ENCODE results near the gene NUDT14. TPM values are rescaled to one million over a fixed set of nuclear protein-coding genes. Genes with fewer than 3 reads are reported as not detected.

The NUDT14 gene
- polyA plus RNA-seq, 1 experiment: 10.9 TPM

DNA sequence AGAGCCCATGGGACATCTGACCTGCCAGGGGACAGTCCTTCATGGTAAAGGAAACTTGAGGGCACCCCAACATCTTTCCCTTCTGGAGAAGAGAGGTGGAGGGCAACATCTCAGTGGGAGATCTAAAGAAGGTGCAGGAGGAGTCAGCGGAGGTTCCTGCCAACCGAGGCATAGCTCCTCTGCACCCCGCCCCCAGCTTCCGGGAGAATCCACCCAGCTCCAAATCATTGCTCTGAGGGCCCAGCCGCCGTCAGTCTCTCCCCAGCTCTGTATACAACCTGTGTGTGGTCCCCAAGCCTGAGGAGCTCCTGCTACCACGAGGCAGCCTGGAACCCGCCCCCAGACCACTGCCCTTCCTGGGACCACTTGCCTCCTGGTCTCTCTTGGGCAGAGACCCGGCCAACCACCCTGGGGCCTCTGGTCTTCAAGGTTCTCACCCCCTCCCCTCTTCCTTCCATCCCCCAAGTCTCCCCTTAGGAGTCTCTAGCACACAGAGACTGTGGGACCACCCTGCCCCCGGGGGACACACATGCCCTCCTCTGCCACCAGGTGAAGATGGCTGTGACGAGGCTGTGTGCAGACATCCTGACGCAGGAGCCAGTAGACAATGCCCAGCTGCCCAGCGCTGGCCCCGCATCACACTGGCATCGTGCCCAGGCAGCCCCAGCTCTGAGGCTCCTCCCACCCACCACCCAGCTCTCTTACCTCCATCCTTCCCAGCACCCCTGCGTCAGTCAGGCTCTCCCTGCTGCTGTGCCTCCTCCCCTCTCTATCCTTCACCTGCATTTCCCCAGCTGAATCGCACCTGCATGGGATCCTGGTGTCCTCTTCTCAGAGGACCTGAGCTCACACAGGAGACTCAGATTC, 13.0 kb upstream of the NUDT14 start:
- Histone ChIP-seq H3K36me3 (ENCODE audit: control insufficient read depth, insufficient read depth, low read length) (no peaks in the 10 kb centered on the region), H3K4me3 (ENCODE audit: low read depth, low read length) (no peak overlapping the region), H3K27me3 (ENCODE audit: control insufficient read depth, insufficient read depth, low read length) (peaks cover 4% of the 10 kb centered on the region)
- ChIA-PET POLR2A (interaction anchor here (0.5 kb wide), 1 partner anchor 107 kb away, joined by 3 read pairs; no protein-coding TSS in a partner anchor), CTCF (interaction anchor here (0.9 to 2.4 kb wide), 2 partner anchors 9 to 10 kb away, joined by 4 to 9 read pairs; no protein-coding TSS in a partner anchor)
- no peak for DNase-seq (ENCODE audit: low read depth)
- TF ChIP-seq, protein P1, sequence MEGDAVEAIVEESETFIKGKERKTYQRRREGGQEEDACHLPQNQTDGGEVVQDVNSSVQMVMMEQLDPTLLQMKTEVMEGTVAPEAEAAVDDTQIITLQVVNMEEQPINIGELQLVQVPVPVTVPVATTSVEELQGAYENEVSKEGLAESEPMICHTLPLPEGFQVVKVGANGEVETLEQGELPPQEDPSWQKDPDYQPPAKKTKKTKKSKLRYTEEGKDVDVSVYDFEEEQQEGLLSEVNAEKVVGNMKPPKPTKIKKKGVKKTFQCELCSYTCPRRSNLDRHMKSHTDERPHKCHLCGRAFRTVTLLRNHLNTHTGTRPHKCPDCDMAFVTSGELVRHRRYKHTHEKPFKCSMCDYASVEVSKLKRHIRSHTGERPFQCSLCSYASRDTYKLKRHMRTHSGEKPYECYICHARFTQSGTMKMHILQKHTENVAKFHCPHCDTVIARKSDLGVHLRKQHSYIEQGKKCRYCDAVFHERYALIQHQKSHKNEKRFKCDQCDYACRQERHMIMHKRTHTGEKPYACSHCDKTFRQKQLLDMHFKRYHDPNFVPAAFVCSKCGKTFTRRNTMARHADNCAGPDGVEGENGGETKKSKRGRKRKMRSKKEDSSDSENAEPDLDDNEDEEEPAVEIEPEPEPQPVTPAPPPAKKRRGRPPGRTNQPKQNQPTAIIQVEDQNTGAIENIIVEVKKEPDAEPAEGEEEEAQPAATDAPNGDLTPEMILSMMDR (IDR thresholded peaks at IDR 0.05; ENCODE audit: insufficient read depth, low read depth, low read length): no peak

DNA sequence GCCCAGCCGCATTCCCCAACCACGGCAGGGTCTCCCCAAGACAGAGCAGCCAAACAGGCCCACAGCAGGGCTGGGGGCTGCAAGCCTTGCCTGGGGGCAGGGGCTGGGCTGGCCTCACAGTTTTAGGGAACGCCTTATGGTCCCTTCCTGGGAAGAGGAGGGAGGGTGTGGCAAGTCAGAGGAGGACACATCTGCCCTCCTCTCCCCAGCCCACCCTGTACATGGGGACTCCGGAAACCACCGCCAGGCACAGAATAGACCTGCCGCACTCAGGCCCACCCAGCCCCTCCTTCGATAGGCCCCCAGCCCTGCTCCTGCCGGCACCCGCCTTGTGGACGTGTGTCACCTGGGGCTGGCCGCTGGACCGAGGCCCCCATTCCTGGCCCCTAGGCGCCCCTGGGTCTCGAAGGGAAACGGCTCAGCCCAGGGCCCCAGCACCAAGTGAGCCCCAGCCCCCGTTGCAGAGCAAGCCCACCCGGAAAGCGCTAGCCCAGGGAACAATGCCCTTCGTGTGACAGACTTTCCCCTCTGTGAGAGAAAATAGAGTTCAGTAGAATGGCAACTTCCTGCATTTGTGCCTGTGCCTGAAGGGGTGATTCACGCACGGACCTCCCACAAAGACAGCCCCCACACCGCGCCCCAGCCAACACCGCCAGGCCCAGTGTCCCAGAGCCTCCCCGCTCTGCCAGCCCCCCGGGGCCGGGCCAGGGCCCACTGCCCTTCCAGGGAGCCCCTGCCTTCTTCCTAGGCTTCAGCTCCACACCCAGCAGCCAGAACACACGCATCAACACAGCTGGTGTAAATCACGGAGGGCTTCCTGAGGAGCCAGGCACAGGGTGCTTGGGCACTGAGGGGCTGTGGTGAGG, 12.0 kb upstream of the NUDT14 start:
- DNase-seq (ENCODE audit: low read depth): no peak
- TF ChIP-seq, protein P1 (IDR thresholded peaks at IDR 0.05; ENCODE audit: insufficient read depth, low read depth, low read length): no peak
- POLR2A ChIA-PET: no interaction called here
- Histone ChIP-seq H3K36me3 (ENCODE audit: control insufficient read depth, insufficient read depth, low read length) (no peaks in the 10 kb centered on the region), H3K4me3 (ENCODE audit: low read depth, low read length) (no peak overlapping the region), H3K27me3 (ENCODE audit: control insufficient read depth, insufficient read depth, low read length) (peaks cover 4% of the 10 kb centered on the region)
- CTCF ChIA-PET: interaction anchor here (0.9 to 2.4 kb wide), 2 partner anchors 8 to 11 kb away, joined by 4 to 9 read pairs; no protein-coding TSS in a partner anchor

DNA sequence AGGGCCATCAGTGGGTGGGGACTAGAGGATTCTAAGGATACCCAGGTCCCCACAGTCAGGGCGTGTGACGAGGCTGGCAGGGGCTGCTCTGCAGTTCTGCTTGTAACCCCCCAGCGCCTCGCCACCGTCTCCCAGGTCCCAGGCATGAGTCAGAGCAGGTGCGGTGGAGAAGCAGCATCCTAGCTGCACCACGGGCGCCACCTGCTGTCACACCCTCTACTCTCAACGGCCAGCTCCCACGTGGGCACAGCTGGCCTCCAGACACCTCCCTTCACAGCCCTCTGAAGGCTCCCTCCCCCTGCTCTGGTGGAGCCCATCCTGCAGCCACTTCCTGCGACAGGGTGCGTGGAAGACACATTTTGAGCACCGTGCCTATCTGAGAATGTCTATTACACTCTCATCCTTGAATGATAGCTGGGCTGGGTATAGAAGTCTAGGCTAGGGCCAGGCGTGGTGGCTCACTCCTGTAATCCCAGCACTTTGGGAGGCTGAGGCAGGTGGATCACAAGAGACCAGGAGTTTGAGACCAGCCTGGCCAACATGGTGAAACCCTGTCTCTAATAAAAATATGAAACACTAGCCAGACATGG, 6.9 kb upstream of the NUDT14 start:
- H3K4me3 ChIP-seq (ENCODE audit: low read depth, low read length): no peak overlapping the region
- ChIA-PET POLR2A (no interaction called here), CTCF (no interaction called here)
- H3K36me3 ChIP-seq (ENCODE audit: control insufficient read depth, insufficient read depth, low read length): no peaks in the 10 kb centered on the region
- no peaks in the 10 kb centered on the region; the same call in 1 of the 2 replicates for H3K27me3 ChIP-seq (ENCODE audit: control insufficient read depth, insufficient read depth, low read length)
- TF ChIP-seq, protein P1 (IDR thresholded peaks at IDR 0.05; ENCODE audit: insufficient read depth, low read depth, low read length): no peak
- DNase-seq (ENCODE audit: low read depth): no peak

DNA sequence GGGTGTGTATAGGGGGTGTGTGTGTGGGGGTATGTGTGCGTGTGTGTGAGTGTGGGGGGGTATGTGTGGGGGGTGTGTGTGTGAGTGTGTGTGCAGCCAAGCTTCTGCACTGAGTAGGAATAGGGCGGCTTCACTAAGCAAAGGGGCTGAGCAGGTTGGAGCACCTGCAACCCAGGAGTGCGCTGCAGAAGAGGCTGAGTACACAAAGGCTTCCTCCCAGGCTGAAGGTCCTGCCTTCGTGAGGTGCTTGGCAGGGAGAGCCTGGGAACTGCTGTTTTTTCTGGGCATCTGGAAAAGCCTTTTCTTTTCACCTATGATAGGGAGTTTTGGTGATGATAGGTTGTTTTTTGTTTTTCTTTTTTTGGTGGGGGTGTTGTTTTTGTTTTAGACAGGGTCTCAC, 6.0 kb upstream of the NUDT14 start:
- Histone ChIP-seq H3K36me3 (ENCODE audit: control insufficient read depth, insufficient read depth, low read length) (no peaks in the 10 kb centered on the region), H3K4me3 (ENCODE audit: low read depth, low read length) (no peak overlapping the region), H3K27me3 (ENCODE audit: control insufficient read depth, insufficient read depth, low read length) (no peaks in the 10 kb centered on the region; the same call in 1 of the 2 replicates)
- CTCF ChIA-PET: interaction anchor here (0.6 kb wide), 1 partner anchor 16 kb away, joined by 4 read pairs; no protein-coding TSS in a partner anchor
- POLR2A ChIA-PET: no interaction called here
- no peak for DNase-seq (ENCODE audit: low read depth)
- TF ChIP-seq, protein P1 (IDR thresholded peaks at IDR 0.05; ENCODE audit: insufficient read depth, low read depth, low read length): no peak

Data from BJ (cell line).